ENCODE results near the gene SMG6.

The SMG6 gene

DNA sequence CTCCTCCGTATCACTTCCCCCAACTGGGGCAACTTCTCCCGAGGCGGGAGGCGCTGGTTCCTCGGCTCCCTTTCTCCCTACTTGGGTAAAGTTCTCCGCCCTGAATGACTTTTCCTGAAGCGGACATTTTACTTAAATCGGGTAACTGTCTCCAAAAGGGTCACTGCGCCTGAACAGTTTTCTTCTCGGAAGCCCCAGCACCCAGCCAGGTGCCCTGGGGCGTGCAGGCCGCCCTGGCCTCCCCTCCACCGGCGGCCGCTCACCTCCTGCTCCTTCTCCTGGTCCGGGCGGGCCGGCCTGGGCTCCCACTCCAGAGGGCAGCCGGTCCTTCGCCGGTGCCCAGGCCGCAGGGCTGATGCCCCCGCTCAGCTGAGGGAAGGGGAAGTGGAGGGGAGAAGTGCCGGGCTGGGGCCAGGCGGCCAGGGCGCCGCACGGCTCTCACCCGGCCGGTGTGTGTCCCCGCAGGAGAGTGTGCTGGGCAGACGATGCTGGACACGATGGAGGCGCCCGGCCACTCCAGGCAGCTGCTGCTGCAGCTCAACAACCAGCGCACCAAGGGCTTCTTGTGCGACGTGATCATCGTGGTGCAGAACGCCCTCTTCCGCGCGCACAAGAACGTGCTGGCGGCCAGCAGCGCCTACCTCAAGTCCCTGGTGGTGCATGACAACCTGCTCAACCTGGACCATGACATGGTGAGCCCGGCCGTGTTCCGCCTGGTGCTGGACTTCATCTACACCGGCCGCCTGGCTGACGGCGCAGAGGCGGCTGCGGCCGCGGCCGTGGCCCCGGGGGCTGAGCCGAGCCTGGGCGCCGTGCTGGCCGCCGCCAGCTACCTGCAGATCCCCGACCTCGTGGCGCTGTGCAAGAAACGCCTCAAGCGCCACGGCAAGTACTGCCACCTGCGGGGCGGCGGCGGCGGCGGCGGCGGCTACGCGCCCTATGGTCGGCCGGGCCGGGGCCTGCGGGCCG is 247.1 kb downstream of the SMG6 start:
- no peak for DNase-seq

DNA sequence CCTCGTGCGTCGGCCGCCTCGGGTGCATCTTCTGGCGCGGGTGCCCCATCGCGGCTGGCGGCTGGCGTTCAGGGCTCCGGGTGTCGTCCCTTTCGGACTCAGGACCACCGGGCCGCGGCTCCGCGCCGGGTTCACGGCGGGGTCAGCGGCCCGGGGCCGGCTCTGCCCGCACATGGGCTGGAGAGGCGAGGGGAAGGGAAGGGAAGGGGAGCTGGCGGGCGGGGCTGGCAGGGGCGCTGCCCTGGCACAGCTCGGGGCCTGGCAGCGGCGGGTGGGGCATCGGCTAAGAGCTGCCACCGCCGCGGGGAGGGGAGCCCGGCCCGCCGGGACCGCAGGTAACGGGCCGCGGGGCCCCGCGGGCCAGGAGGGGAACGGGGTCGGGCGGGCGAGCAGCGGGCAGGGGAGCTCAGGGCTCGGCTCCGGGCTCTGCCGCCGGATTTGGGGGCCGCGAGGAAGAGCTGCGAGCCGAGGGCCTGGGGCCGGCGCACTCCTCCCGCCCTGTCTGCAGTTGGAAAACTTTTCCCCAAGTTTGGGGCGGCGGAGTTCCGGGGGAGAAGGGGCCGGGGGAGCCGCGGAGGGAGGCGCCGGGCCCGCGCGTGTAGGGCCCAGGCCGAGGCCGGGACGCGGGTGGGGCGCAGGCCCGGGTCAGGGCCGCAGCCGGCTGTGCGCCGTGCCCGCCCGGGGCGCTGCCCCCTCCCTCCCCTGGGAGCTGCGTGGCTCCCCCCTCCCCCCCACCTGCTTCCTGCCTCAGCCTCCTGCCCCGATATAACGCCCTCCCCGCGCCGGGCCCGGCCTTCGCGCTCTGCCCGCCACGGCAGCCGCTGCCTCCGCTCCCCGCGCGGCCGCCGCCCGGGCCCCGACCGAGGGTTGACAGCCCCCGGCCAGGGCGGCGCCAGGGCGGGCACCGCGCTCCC is 248.0 kb downstream of the SMG6 start:
- no peak for DNase-seq

DNA sequence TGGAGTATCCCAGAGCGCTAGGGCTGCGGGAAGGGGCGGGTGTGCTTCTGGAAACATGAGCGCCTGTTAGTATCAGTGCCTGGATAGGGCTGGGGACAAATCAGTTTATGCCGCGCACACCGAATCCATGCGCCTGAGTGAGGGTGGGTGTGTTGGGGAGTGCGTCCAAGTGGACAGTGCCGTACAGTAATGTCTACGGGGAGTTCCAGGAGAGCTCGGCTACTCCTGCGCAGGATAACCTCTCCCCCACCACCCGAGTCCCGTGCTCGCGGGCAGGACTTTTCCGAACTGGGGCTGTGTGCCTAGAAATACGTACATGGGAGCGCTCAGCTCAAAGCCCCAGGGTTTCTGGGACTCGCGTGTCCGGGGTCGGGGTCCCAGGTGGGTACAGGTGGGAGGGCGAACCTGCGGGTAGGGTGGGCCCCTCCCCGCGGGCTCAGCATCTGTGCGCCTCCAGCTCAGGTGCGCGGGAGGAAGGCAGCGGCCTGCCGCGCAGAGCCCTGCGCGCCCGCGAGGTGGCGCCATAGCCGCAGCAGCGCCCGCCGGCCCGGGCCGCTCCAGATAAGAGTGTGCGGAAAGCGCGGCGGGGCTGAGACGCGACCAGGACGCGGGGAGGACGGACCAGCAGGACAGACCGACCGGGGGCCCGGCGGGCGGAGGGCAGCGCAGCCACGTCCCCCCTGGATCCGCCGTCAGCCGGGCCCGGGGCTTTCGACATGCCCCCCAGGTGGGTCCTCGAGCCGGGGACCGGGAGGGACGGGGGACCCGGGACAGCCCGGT is 248.9 kb downstream of the SMG6 start, which contains the start of gene HIC1:
TSS of gene HIC1 (plus strand) at position 592 of the 780 bp plus-strand sequence. CDS start 1,588 bp downstream, outside the sequence.
- DNase-seq = peak; percentile 42

DNA sequence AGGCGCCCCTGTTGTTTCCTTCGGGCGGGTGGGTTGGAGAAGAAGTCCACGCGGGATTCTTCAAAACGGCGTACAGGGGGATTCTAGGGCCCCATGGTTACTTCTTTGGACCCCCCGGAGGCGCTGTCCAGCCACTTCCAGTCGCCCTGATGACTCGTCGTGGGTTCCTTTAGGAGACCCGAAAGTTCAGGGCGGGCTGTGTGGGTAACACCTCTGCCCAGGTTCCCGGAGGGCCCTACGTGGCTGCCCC is 249.4 kb downstream of the SMG6 start:
- no peak for DNase-seq

DNA sequence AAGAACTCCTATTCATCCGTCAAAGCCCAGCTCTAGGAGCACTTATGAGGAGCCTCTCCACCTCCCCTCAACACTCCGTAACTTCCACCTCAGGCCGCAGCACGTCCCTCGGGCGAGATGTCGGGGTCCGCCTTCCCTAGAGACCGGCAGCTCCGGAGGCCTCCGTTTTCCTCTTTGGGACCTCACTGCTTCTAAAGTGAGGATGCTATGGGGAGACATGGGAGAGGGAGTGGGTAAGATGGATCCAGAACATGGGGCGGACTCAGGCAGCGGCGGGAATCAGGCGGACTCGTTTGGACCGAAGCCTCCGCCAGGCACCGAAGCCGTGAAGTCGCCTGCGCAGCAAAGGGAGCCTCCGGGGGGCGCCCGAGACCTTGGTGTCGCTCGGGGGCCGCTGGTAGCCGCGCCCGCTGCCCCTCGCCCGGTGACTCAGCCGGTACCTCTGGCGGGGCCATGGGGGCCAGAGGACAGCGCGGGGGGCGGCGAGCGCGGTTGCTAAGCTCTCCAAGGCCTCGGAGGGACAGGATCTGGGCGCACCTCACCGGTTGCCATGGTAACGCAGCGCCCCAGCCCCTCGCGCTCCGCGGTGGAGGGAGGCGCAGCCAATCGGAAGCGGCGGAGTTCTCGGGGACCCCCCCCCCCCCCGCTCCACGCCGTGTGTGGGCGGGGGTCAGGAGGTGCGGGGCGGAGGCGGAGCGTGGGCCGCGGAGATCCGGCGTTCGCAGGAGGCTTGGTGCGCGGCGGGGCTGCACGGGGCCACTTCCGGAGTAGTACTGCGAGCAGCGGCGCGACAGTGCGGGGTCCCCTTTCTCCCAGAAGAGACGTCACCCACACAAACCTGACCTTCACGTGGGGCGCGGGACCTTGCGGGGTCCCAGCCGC is 250.0 kb downstream of the SMG6 start:
- no peak for DNase-seq

DNA sequence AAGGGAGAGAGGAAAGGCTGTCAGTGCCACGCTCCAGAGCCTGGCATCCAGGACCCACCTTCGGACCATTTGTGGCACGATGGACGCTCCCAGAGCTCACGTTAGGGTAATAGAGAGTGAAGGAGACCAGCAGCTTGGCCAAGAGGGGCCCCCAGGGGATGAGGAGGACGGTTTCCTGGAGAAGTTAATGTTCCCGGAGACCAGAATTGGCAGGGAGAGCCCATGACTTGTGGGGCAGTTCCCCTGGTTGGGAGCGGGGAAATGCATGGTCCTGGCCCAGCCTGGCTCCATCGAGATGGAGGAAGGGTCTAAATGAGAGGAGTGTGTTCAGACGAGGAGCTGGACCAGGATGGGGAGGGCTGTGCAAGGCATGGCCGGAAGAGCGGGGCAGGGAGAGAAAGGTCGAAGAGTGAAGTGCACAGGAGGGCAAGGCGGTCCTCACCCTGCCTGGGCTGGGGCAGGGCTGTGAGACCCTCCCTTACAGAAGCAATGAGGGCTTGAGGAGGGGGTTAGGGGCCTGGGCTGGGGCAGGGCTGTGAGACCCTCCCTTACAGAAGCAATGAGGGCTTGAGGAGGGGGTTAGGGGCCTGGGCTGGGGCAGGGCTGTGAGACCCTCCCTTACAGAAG is 251.5 kb downstream of the SMG6 start:
- no peak for DNase-seq

DNA sequence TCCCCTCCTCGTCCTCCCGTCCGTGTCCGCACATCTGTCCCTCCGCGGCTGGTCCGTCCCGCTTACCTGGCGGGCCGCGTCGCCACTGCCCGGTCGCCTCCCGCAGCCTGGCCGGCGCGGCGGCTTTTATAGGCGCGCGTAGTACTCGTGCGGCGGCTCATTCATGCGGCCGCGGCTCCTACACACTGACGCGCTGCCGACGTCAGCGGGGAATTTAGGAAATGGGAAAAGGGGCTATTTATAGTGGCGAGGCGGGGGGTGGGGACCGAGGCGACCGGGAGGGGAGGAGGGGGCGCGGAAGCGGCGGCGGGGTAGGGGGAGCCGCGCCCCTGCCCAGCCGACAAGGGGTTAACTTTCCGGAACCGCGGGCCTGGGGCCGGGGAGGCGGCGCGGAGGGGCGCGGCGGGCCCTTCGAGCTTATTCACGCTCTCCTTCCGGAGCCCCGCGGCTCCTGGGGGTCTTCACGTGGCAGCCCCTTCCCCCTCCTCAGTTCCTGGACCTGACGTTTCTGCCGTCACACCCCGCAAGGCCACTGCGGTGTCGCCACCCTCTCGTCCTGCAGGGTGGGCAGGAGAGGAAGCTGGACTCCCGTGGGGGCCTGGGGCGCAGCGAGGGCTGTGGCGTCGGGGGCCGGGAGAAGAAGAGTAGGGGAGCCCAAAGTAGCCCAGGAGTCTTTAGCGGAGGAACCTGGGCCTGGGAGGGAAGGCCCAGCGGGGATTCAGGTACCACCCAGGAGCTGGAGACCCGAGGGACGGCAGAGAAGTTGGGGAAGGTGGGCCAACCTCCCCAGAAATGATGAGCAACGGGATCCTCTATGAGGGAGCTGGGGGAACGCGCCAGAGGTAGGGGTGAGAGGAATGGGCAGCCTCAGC is 252.3 kb downstream of the SMG6 start:
- DNase-seq = no peak

DNA sequence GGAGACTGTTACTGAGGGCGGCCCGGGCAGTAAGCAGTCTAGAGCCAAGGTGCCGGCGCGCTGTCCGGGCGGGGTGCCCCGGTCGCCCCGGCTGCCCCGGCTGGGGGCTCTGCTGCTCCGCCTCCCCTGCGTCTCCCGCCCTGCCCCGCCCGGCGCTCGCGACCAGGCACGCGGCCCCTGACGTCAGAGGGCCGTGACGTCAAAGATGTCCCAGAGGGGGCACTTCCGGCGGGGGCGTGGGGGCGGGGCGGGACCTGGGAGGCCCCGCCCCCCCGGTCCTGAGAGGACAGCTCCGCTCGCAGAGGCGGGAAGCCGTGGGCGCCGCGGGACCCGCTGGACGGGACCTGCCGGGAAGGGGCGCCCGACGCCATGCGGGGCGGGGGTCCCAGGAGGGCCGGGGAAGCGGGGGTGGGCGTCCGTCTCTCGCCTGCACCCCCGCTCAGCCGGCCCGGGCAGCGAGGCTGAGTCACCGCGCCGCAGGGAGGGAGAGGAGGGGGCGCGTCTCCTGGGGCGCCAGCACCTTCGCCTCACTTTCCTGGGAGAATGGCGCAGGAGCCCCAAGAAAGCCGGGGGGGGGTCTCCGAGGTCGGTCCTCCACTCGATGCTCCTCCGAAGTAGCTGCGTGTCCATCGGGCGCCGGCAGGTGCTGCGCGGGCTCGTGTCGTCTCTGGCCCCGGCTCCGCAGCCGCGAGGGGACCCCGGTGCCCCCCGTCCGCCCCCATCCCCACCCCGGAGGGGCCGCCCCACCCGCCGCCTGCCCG is 253.1 kb downstream of the SMG6 start:
- DNase-seq = no peak

DNA sequence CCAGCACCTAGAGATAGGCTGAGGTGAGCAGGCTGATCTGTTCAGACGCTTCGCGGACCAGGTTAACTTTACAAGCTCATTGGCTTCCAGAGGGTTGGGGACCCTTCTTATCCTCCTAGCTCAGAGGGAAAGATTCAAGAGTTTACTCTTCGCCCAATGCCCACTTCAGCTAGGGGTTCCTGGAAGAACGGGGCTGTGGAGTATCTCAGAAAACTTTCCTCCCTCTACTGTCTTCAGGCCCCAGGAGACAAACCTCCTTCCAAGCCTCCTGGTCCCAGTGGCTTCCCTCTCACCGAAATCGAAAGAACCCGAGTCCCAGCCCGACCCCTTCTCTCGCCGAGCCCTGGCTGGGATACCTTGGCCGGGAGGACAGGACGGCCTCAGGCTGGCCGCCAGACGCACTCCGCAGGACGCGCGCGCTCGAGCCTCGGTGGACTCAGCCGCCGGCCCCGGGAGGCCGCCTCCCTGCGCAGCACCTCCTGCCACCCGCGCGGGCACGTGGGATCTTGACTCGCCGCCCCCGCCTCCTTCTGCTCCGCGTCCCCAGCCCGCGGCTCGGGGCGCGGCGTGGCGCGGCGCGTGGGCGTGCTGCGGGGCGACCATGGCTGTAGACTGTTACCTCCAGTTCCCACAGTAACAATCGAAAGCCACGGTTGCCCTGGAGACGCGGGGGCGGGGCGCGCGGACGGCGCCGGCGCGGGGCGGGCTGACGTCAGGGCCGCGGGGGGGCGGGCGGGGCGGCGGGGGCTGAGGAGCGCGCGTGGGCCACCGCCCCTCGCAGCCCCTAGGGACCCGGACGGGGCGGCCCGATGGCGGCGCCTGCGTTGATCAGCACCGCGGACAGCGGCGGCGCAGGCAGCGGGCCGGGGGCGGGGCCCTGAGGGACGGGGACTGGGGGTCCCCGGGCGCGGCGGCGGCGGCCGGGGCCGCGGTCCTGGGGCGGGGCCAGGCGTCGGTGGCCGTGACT is 254.0 kb downstream of the SMG6 start:
- DNase-seq = no peak

DNA sequence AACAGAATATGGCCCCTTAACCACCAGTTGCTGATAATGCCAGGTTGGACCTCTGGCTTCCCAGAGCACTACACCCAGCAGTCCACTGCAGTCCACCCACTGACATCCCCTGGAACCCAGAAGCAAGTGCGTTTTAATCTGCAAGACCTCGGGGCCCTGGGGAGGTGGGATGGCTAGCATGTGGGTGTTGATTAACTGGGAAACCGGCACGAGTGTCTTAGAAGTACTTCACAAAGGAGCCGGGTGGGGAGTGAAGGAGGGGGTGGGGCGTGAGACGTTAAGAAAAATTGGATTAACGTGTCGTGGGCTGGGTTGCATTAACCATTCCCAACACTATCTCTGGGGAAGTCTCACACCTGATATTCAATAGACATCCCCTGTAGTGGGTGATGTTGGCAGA is 254.8 kb downstream of the SMG6 start:
- DNase-seq = no peak

DNA sequence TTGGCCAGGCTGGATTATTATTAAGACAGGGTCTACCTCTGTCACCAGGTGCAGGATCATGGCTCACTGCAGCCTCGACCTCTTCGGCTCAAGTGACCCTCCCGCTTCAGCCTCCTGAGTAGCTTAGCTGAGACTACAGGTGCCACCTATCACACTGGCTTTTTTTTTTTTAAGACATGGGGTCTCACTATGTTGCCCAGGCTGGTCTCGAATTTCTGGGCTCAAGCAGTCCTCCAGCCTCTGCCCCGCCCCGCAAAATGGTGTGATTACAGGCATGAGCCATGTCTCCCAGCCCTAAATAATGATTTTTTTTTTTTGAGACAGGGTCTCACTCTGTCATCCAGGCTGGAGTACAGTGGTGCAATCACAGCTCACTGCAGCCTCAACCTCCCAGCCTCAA is 256.0 kb downstream of the SMG6 start:
- no peak for DNase-seq

DNA sequence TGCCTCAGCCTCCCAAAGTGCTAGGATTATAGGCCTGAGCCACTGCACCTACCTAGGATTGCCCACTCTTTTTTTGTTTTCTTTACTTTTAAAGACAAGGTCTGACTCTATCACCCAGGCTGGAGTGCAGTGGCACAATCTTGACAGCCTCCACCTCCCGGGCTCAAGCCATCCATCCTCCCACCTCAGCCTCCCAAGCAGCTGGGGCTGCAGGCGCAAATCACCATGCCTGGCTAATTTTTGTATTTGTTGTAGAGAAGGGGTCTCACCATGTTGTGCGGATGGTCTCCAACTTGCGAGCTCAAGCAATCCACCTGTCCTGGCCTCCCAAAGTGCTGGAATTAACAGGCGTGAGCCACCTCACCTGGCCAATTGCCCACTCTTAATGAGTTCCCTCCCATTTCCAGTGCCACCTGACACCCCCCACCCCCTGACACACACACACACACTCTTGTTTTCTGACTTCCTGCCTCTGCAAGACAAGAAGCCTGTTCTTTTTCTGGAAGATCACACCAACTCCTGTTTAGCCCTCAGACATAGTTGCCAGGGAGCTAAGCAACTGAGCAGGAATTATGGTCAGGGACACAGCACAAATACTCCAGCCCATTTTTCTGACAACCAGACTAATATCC is 259.2 kb downstream of the SMG6 start:
- no peak for DNase-seq

DNA sequence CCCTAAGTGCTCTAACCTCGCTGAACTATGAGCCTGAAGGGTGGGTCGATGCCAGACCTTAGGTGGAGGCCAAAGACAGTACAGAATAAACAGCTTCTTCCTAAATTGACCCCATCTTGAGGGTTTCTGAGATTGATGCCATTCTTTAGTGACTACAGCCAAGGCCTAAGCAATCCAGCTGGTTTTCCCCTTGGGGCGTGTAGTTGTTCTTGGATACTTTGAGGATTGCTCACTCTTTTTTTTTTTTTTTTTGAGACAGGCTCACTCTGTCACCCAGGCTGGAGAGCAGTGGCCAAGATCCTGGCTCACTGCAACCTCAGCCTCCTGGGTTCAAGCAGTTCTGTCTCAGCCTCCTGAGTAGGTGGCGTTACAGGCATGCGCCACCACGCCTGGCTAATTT is 259.8 kb downstream of the SMG6 start:
- no peak for DNase-seq

DNA sequence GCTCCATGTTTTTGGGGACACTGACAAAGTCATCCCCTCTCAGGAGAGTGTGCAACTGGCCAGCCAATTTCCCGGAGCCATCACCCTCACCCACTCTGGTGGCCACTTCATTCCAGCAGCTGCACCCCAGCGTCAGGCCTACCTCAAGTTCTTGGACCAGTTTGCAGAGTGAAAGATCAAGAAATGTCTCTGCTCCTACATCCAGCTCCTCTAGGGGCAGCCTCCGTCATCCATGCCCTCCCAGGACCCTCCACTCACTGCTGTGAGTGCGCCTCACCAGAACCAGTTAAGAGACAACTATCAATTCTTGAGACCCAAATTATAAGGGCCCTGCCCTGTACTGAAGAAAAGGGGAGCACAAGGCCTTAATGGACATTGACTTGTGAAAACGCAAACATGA is 260.7 kb downstream of the SMG6 start:
- no peak for DNase-seq

DNA sequence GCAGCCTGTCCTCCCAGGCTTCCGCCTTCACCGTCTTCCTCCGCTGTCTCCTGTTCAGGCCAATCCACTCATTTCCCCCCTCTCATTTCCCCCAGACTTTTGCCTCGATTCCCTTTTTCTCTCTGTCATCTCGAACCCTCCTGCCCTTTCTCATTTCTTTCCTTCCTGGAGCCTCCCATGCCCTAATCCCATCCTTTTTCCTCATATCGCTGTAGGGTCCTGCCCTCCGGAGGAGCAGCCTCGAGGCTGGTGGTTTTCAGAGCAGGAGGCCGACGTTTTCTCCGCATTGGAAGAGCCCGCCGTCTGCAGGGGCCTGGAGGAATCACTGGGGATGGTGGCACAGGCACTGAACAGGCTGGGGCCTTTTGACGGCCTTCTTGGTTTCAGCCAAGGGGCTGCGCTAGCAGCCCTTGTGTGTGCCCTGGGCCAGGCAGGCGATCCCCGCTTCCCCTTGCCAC is 261.2 kb downstream of the SMG6 start:
- DNase-seq = no peak

DNA sequence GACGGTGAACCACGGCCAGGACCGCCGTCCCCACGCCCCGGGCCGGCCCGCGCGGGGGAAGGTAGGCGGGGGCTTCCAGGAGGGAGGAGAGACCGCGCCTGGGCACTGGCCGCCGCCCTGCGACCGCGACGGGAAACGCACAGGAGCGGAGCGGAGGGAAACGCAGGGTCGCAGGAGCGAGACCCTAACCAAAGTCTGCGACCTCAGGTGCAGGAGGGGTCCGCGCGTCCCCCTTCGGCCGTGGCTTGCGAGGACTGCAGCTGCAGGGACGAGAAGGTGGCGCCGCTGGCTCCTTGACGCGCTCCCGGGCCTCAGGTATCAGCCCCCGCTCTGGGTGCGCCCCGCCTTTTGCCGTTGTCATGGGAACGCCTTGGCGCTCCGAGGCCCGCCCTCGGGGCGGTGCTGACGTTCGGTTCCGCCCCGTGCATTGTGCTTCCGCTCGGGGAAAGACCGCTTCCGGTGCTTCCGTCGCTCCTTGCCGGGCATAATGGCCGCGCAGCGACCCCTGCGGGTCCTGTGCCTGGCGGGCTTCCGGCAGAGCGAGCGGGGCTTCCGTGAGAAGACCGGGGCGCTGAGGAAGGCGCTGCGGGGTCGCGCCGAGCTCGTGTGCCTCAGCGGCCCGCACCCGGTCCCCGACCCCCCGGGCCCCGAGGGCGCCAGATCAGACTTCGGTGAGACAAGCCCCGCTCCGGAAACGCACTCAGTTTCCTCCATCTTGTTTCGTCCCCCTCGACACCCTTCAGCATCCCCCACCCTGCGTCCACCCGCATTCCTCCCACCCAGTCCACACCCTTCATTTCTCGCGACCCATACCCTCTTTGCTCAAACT is 261.8 kb downstream of the SMG6 start, which contains the start of gene OVCA2:
TSS of gene OVCA2 (plus strand) at position 462 of the 829 bp plus-strand sequence. CDS start at position 488, 26 bp downstream.
- peak; percentile 69 for DNase-seq

Data from DMS 273 treated with DMSO at 0.1 percent for 48 hours (cell line).